Upper lobe of right lung (tissue), 1 donor: ENCODE results near the gene SLC30A2. TPM values are rescaled to one million over a fixed set of nuclear protein-coding genes. Genes with fewer than 3 reads are reported as not detected.
A peak's percentile ranks its signal among the peaks of the same experiment; 100 is the strongest.

ENCODE experiments used
- ATAC-seq: fragments of 200-7000 bp; cut with Tn5 transposase; one replicate; pipeline ENCODE4 v1.9.1; 2020; ENCODE audit warnings: mild to moderate bottlenecking, moderate library complexity
- DNase-seq: peaks from one replicate; pipeline ENCODE4 v3.0.0-alpha.2; 2020
- H3K27ac ChIP-seq: fragments of 200-600 bp; one replicate; pipeline ENCODE4 v1.8.0; 2022
- H3K27me3 ChIP-seq: fragments of 200-600 bp; one replicate; pipeline ENCODE4 v1.8.0; 2022; ENCODE audit warnings: mild to moderate bottlenecking
- H3K36me3 ChIP-seq: fragments of 200-600 bp; one replicate; pipeline ENCODE4 v1.8.0; 2022
- H3K4me1 ChIP-seq: fragments of 200-600 bp; one replicate; pipeline ENCODE4 v1.8.0; 2022
- H3K4me3 ChIP-seq: fragments of 200-600 bp; one replicate; pipeline ENCODE4 v1.8.0; 2022; ENCODE audit warnings: mild to moderate bottlenecking
- H3K9me3 ChIP-seq: fragments of 200-600 bp; one replicate; pipeline ENCODE4 v1.8.0; 2022
- CTCF ChIP-seq: fragments of 200-600 bp; IDR thresholded peaks from one replicate; pipeline ENCODE4 v1.8.0; 2022; ENCODE audit warnings: antibody characterized with exemption
- intact Hi-C: fragments of 100-400 bp; cut with DNase I; formaldehyde crosslinking; loops from one replicate; pipeline ENCODE4 v1.11.0; 2022
- total RNA-seq: library from RNA; stranded (reverse); fragmentation: NEBNext Ultra II Directional; extraction: Animal tissue kit (Norgen Biotek cat#: 25700); gene quantifications from one replicate; pipeline ENCODE4 v1.2.1, GENCODE V29; 2021
- donor health status: DM: no; HTN: yes; CAD: no; lungs with severe emphysema.

Gene SLC30A2
- total RNA-seq, 1 donor from 2014 or later, result not detected

- Histone ChIP-seq H3K36me3 (no peaks in the 10 kb centered on the region), H3K4me1 (peaks cover 17% of the 10 kb centered on the region), H3K9me3 (no peaks in the 10 kb centered on the region), H3K4me3 (no peak overlapping the region), H3K27me3 (no peaks in the 10 kb centered on the region), H3K27ac (no peak overlapping the region)
- ATAC-seq, result no peak
- DNase-seq, result no peak
- intact Hi-C loops, result no loop called here
- no peak for TF ChIP-seq CTCF
These were observed 31.7 kb downstream of the SLC30A2 start for GRCh38 chr1:26014179-26014578.

GRCh38 chr1:26012864-26013263, 33.1 kb downstream of the SLC30A2 start:
- Histone ChIP-seq H3K27me3 (no peaks in the 10 kb centered on the region), H3K9me3 (no peaks in the 10 kb centered on the region), H3K4me3 (no peak overlapping the region), H3K4me1 (peaks cover 17% of the 10 kb centered on the region), H3K27ac (no peak overlapping the region), H3K36me3 (no peaks in the 10 kb centered on the region)
- TF ChIP-seq CTCF, result no peak
- DNase-seq, result no peak
- intact Hi-C loops, result no loop called here
- no peak for ATAC-seq

- Histone ChIP-seq H3K27me3 (no peaks in the 10 kb centered on the region), H3K27ac (no peak overlapping the region), H3K4me3 (no peak overlapping the region), H3K36me3 (no peaks in the 10 kb centered on the region), H3K4me1 (peaks cover 3% of the 10 kb centered on the region), H3K9me3 (no peaks in the 10 kb centered on the region)
- intact Hi-C loops, result no loop called here
- no peak for TF ChIP-seq CTCF
- DNase-seq, result no peak
- ATAC-seq, result peak; percentile 90
These were observed 35.1 kb downstream of the SLC30A2 start for GRCh38 chr1:26010825-26011224.

- intact Hi-C loops, result no loop called here
- no peak for DNase-seq
- no peak overlapping the region for H3K4me3 ChIP-seq
- no peak overlapping the region for H3K27ac ChIP-seq
- TF ChIP-seq CTCF, result no peak
- H3K27me3 ChIP-seq, result no peaks in the 10 kb centered on the region
- H3K36me3 ChIP-seq, result no peaks in the 10 kb centered on the region
- no peaks in the 10 kb centered on the region for H3K4me1 ChIP-seq
- H3K9me3 ChIP-seq, result no peaks in the 10 kb centered on the region
- ATAC-seq, result no peak
These were observed 36.0 kb downstream of the SLC30A2 start for GRCh38 chr1:26009796-26010447.

GRCh38 chr1:26006710-26007109, 39.2 kb downstream of the SLC30A2 start:
- DNase-seq, result no peak
- no peaks in the 10 kb centered on the region for H3K36me3 ChIP-seq
- no peak for ATAC-seq
- no peaks in the 10 kb centered on the region for H3K4me1 ChIP-seq
- no peak for TF ChIP-seq CTCF
- intact Hi-C loops, result no loop called here
- no peaks in the 10 kb centered on the region for H3K9me3 ChIP-seq
- no peak overlapping the region for H3K27ac ChIP-seq
- no peak overlapping the region for H3K4me3 ChIP-seq
- H3K27me3 ChIP-seq, result no peaks in the 10 kb centered on the region
